DMS153 treated with DMSO at 0.1 percent for 48 hours (cell line): ENCODE measurements around the gene OR2M7.
"Not testable (repeated sequence)": the region's sequence is repeated elsewhere in the genome, so short reads cannot be mapped to it uniquely, and the experiment has no call there.

ENCODE experiments used
- DNase-seq: peaks from one replicate; lab custom pipeline; 2025; ENCODE audit not compliant: unreplicated experiment; lab: John Stamatoyannopoulos, UW

The OR2M7 gene, protein sequence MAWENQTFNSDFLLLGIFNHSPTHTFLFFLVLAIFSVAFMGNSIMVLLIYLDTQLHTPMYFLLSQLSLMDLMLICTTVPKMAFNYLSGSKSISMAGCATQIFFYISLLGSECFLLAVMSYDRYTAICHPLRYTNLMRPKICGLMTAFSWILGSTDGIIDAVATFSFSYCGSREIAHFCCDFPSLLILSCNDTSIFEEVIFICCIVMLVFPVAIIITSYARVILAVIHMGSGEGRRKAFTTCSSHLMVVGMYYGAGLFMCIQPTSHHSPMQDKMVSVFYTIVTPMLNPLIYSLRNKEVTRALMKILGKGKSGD

DNA sequence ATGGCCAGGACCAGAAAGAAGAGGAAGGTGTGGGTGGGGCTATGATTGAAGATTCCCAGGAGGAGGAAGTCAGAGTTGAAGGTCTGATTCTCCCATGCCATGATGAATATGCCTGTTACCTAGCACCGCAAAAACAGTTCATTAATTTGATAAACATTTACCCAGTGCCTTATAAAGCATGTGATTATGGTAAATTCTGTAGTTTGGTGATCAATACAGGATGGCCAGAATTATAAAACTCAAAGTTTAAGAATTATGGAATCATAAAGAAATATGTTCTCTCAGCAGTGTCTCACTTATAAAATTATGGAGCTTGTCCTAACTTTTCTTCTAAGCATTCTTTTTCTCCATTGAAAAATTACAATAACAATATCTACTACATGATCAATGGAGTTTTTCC lies at the start of gene OR2M7:
OR2M7 (minus strand) TSS at position 101 of the 400 bp plus-strand sequence; CDS start at position 101, 0 bp downstream.
- DNase-seq: no peak

DNA sequence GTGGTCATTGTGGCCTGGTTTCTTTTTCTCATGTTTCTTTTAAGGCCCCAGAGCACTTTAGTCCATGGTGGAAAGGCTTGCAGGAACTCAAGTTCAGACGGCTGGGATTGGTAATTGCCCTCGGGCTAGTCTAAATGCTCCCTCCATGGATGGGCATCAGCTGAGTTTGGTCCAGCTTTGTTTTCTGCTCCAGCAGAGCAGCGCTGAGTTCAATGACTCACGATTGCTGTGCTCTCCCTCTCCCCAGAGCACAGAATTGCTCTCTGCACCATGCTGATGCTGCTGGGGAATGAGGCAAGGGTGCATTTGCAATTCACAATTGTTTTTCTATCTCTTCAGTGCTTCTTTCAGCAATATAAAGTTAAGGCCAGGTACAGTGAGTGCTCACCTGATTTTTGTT lies 49.4 kb upstream of the OR2M7 start:
- no peak for DNase-seq

- DNase-seq: no peak
Observed at GRCh38 chr1:248372394-248372793, 48.0 kb upstream of the OR2M7 start.

DNA sequence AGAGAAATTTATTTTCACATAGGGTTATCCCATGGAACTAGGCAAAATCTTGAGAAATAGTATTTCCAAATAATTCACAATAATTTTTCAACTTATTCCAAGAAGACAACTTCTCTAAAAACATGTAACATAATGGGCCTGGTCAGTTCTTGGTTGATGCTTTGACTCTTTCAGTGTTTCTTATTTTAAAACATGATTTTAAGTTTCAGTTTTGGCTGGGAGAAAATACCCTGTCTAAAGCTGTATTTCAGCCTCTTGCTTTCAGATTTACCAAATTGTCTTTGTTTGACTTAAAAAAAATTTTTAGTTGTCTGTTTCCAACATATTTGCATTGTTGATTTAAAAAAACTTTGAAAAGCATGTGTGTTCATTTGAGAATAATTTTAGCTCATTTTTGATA lies 42.2 kb upstream of the OR2M7 start:
- DNase-seq: no peak

- no peak for DNase-seq
Observed at GRCh38 chr1:248361121-248361715, 36.9 kb upstream of the OR2M7 start, which contains the start of gene OR2T4. OR2T4 (plus strand) TSS chr1:248361665; CDS start chr1:248361665, 0 bp downstream.

GRCh38 chr1:248359415-248359814 lies 35.0 kb upstream of the OR2M7 start:
- DNase-seq: no peak

GRCh38 chr1:248348475-248348874 lies 24.1 kb upstream of the OR2M7 start, which contains the start of gene OR14C36:
OR14C36 (plus strand) TSS chr1:248348775; CDS start chr1:248348775, 0 bp downstream.
- DNase-seq: no peak

DNA sequence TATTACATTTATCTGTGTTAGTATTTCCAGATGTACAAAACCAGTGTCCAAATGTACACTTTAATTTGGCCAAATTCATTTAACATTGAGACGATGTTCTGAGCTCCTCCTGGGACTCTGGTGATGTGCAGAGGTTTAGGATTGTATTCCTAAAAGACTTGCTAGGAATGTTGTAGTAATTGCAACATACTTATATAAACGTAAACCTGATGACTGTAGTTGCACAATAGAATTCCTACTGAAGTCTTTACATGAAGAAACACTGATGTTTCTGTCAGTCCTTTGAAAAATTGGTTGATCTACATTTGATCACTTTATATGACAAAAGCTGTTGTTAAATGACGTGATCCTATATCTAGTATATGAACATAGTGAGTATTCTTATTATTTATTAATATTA lies 19.1 kb upstream of the OR2M7 start:
- no peak for DNase-seq

DNA sequence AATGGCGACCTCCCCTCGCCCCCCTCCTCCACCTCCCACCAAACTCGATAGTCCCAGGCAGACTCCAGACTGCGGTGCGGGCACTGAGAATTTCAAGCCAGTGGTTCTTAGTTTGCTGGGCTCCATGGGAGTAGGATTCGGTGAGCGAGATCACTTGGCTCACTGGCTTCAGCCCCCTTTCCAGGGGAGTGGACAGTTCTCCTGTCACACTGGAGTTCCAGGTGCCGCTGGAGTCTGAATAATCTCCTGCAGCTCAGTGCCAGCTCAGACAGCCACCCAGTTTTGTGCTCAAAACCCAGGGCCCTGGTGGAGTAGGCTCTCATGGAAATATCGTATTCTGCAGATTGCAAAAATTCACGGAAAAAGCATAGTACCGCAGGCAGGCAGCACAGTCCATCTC lies 7.6 kb downstream of the OR2M7 start:
- DNase-seq: no peak

- DNase-seq: not testable (repeated sequence)
Observed at GRCh38 chr1:248306740-248307139, 17.6 kb downstream of the OR2M7 start.

- no peak for DNase-seq
Observed at GRCh38 chr1:248306103-248306502, 18.3 kb downstream of the OR2M7 start.

GRCh38 chr1:248305672-248306071 lies 18.7 kb downstream of the OR2M7 start:
- not testable (repeated sequence) for DNase-seq

GRCh38 chr1:248303324-248303723 lies 21.0 kb downstream of the OR2M7 start, which contains the start of gene OR2T12:
OR2T12 (minus strand) TSS chr1:248303424; CDS start chr1:248295578, 7,846 bp downstream.
- DNase-seq: no peak

DNA sequence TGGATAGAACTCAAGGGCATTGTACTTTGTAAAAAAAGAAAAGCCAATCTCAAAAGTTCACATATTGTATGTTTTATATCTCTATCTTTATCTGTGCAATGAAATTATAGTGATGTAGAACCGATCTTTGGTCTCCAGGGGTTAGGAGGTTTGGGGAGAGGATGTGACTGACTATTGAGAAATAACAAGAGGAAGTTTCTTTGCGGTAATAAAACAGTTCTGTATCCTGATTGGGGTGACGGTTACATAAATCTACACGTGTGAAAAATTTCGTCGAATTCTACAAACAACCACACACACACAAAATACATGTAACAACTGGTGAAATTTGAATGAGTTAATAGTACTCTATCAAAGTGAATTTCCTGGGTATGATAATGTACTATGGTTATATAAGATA lies 36.0 kb downstream of the OR2M7 start:
- no peak for DNase-seq

- no peak for DNase-seq
Observed at GRCh38 chr1:248277876-248278275, 46.5 kb downstream of the OR2M7 start, which contains the start of gene OR2T33. OR2T33 (minus strand) TSS chr1:248277976; CDS start chr1:248273814, 4,162 bp downstream.
